ENCODE data around the gene NDUFB1.

GRCh38 chr14:92121207-92121669 is 268 bp downstream of the NDUFB1 start:
- TF ChIP-seq CTCF (conservative IDR thresholded peaks at IDR 0.05): no peak
- no peak for TF ChIP-seq EZH2 (IDR thresholded peaks at IDR 0.05; ENCODE audit: low read depth)
